ENCODE data around the gene NACA.

DNA sequence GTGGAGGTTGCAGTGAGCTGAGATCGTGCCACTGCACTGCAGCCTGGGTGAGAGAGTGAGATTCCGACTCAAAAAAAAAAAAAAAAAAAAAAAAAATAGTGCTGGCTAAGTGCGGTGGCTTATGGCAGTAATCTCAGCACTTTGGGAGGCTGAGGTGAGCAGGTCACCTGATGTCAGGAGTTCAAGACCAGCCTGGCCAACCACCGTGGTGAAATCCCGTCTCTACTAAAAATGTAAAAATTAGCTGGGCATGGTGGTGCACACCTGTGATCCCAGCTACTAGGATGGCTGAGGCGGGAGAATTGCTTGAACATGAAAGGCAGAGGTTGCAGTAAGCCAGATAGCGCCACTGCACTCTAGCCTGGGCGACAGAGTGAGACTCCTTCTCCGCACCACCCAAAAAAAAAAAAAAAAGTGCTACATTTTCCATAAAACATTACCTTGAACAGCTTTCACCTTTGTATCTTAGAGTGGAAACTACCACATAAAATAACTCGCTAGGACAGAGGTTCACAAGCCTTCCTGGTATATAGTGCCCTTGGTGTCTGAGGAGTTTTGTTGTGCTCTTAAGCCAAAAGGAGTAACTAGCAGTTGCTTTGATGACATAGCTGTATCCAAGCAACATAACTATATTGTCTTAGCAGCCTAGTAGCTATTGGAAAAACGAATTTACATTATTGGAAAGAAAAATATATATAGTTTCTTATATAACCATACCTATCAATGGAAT is 48.1 kb downstream of the NACA start:
- TF ChIP-seq, protein P1, sequence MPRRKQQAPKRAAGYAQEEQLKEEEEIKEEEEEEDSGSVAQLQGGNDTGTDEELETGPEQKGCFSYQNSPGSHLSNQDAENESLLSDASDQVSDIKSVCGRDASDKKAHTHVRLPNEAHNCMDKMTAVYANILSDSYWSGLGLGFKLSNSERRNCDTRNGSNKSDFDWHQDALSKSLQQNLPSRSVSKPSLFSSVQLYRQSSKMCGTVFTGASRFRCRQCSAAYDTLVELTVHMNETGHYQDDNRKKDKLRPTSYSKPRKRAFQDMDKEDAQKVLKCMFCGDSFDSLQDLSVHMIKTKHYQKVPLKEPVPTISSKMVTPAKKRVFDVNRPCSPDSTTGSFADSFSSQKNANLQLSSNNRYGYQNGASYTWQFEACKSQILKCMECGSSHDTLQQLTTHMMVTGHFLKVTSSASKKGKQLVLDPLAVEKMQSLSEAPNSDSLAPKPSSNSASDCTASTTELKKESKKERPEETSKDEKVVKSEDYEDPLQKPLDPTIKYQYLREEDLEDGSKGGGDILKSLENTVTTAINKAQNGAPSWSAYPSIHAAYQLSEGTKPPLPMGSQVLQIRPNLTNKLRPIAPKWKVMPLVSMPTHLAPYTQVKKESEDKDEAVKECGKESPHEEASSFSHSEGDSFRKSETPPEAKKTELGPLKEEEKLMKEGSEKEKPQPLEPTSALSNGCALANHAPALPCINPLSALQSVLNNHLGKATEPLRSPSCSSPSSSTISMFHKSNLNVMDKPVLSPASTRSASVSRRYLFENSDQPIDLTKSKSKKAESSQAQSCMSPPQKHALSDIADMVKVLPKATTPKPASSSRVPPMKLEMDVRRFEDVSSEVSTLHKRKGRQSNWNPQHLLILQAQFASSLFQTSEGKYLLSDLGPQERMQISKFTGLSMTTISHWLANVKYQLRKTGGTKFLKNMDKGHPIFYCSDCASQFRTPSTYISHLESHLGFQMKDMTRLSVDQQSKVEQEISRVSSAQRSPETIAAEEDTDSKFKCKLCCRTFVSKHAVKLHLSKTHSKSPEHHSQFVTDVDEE (CRISPR knock-in tag; IDR thresholded peaks at IDR 0.05), result no peak
- TF ChIP-seq ZFP3 (CRISPR knock-in tag; IDR thresholded peaks at IDR 0.05), result no peak
- TF ChIP-seq TOX (CRISPR knock-in tag; IDR thresholded peaks at IDR 0.05; ENCODE audit: borderline replicate concordance), result no peak
- TF ChIP-seq CSDC2 (CRISPR knock-in tag; IDR thresholded peaks at IDR 0.05), result no peak
- TF ChIP-seq, protein P2, sequence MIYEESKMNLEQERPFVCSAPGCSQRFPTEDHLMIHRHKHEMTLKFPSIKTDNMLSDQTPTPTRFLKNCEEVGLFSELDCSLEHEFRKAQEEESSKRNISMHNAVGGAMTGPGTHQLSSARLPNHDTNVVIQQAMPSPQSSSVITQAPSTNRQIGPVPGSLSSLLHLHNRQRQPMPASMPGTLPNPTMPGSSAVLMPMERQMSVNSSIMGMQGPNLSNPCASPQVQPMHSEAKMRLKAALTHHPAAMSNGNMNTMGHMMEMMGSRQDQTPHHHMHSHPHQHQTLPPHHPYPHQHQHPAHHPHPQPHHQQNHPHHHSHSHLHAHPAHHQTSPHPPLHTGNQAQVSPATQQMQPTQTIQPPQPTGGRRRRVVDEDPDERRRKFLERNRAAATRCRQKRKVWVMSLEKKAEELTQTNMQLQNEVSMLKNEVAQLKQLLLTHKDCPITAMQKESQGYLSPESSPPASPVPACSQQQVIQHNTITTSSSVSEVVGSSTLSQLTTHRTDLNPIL (CRISPR knock-in tag; IDR thresholded peaks at IDR 0.05; ENCODE audit: low read depth), result no peak
- TF ChIP-seq, protein P3, sequence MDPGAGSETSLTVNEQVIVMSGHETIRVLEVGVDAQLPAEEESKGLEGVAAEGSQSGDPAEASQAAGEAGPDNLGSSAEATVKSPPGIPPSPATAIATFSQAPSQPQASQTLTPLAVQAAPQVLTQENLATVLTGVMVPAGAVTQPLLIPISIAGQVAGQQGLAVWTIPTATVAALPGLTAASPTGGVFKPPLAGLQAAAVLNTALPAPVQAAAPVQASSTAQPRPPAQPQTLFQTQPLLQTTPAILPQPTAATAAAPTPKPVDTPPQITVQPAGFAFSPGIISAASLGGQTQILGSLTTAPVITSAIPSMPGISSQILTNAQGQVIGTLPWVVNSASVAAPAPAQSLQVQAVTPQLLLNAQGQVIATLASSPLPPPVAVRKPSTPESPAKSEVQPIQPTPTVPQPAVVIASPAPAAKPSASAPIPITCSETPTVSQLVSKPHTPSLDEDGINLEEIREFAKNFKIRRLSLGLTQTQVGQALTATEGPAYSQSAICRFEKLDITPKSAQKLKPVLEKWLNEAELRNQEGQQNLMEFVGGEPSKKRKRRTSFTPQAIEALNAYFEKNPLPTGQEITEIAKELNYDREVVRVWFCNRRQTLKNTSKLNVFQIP (CRISPR knock-in tag; IDR thresholded peaks at IDR 0.05; ENCODE audit: borderline replicate concordance, low read depth), result no peak
- TF ChIP-seq TCF4 (CRISPR knock-in tag; IDR thresholded peaks at IDR 0.05; ENCODE audit: borderline replicate concordance), result no peak
- no peak for TF ChIP-seq ZNF70 (CRISPR knock-in tag; IDR thresholded peaks at IDR 0.05)
- no peak for TF ChIP-seq ARNTL (CRISPR knock-in tag; IDR thresholded peaks at IDR 0.05; ENCODE audit: borderline replicate concordance, low read depth)
- TF ChIP-seq ISL1 (CRISPR knock-in tag; IDR thresholded peaks at IDR 0.05), result no peak
- no peak for TF ChIP-seq RARB (CRISPR knock-in tag; IDR thresholded peaks at IDR 0.05)
- TF ChIP-seq GLIS3 (CRISPR knock-in tag; IDR thresholded peaks at IDR 0.05), result no peak
- TF ChIP-seq, protein P4, sequence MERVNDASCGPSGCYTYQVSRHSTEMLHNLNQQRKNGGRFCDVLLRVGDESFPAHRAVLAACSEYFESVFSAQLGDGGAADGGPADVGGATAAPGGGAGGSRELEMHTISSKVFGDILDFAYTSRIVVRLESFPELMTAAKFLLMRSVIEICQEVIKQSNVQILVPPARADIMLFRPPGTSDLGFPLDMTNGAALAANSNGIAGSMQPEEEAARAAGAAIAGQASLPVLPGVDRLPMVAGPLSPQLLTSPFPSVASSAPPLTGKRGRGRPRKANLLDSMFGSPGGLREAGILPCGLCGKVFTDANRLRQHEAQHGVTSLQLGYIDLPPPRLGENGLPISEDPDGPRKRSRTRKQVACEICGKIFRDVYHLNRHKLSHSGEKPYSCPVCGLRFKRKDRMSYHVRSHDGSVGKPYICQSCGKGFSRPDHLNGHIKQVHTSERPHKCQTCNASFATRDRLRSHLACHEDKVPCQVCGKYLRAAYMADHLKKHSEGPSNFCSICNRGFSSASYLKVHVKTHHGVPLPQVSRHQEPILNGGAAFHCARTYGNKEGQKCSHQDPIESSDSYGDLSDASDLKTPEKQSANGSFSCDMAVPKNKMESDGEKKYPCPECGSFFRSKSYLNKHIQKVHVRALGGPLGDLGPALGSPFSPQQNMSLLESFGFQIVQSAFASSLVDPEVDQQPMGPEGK (CRISPR knock-in tag; IDR thresholded peaks at IDR 0.05; ENCODE audit: borderline replicate concordance), result no peak
- TF ChIP-seq, protein P5, sequence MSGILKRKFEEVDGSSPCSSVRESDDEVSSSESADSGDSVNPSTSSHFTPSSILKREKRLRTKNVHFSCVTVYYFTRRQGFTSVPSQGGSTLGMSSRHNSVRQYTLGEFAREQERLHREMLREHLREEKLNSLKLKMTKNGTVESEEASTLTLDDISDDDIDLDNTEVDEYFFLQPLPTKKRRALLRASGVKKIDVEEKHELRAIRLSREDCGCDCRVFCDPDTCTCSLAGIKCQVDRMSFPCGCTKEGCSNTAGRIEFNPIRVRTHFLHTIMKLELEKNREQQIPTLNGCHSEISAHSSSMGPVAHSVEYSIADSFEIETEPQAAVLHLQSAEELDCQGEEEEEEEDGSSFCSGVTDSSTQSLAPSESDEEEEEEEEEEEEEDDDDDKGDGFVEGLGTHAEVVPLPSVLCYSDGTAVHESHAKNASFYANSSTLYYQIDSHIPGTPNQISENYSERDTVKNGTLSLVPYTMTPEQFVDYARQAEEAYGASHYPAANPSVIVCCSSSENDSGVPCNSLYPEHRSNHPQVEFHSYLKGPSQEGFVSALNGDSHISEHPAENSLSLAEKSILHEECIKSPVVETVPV (CRISPR knock-in tag; IDR thresholded peaks at IDR 0.05), result no peak

All from SK-N-SH treated with all-trans-retinoic acid at 6 μM for 48 hours (cell line).